Upper lobe of left lung (tissue), 6 donors: ENCODE data around the gene ITGB3. TPM values are rescaled to one million over a fixed set of nuclear protein-coding genes. Genes with fewer than 3 reads are reported as not detected.

ENCODE experiments used
- ATAC-seq, 2 donors: fragments of 200-7000 bp; cut with Tn5 transposase; one replicate each; pipeline ENCODE4 v1.9.1; 2022; ENCODE audit warnings: mild to moderate bottlenecking in 2 of 2, moderate library complexity in 2 of 2; ENCODE audit not compliant: low FRiP score in 2 of 2
- DNase-seq, 2 donors: peaks; one replicate each; pipeline ENCODE4 v3.0.0-alpha.2; 2019 to 2020
- H3K27ac ChIP-seq, 4 donors: fragments of 200-600 bp; sonication (generic); one replicate each; pipeline ENCODE4 v1.5.1; 2016 to 2019
- H3K27me3 ChIP-seq, 4 donors: fragments of 200-600 bp; sonication (generic); one replicate each; pipeline ENCODE4 v1.5.1; 2017 to 2019
- H3K36me3 ChIP-seq, 4 donors: fragments of 200-600 bp; sonication (generic); one replicate each; pipeline ENCODE4 v1.5.1; 2016 to 2019
- H3K4me1 ChIP-seq, 4 donors: fragments of 200-600 bp; sonication (generic); one replicate each; pipeline ENCODE4 v1.5.1; 2018 to 2019
- H3K4me3 ChIP-seq, 4 donors: fragments of 200-600 bp; sonication (generic); one replicate each; pipeline ENCODE4 v1.5.1; 2017 to 2019; ENCODE audit warnings: mild to moderate bottlenecking in 2 of 4, moderate library complexity in 1 of 4
- H3K9me3 ChIP-seq, 4 donors: fragments of 200-600 bp; sonication (generic); one replicate each; pipeline ENCODE4 v1.5.1; 2018 to 2019
- EP300 ChIP-seq, 4 donors: sonication (generic); formaldehyde crosslinking; IDR thresholded peaks; one replicate each; pipeline ENCODE4 v1.5.1; 2017; ENCODE audit warnings: antibody characterized with exemption in 4 of 4, control low read depth in 2 of 4
- POLR2A ChIP-seq, 4 donors: fragments of 450-650 bp; IDR thresholded peaks; one replicate each; pipeline ENCODE4 v1.5.1; 2016 to 2017; ENCODE audit warnings: antibody characterized with exemption in 4 of 4, mild to moderate bottlenecking in 2 of 4
- POLR2AphosphoS5 ChIP-seq, 2 donors: sonication (generic); formaldehyde crosslinking; IDR thresholded peaks; one replicate each; pipeline ENCODE4 v1.5.1; 2017; ENCODE audit warnings: antibody characterized with exemption in 2 of 2
- WGBS, 2 donors: methylation state at CpG; one replicate each; pipeline ENCODE4 v1.1.5; 2017 to 2018; 5-methylcytosine and 5-hydroxymethylcytosine counted together
- total RNA-seq, 6 donors: library from RNA; depleted of rRNA in 4 of 6; stranded (reverse); fragments of >200 nt in 4 of 6; gene quantifications; one replicate each; pipeline versions ENCODE4 v1.1.0 to v1.2.1, GENCODE V29; 2016 to 2021
- TF ChIP-seq, protein P1 (sequence below), 6 experiments: fragments of 450-650 bp in 4 of 6; fragments of 200-600 bp in 2 of 6; sonication (generic) in 2 of 6; IDR thresholded peaks; one replicate each; pipeline ENCODE4 v1.5.1; 2016 to 2019; ENCODE audit warnings: antibody characterized with exemption in 6 of 6
- donor health status: DM: no; HTN: no; CAD: no; lungs with moderate emphysema.
- donor health status: DM: no; HTN: yes; CAD: no; lungs with severe emphysema.

ITGB3 gene
- total RNA-seq, 6 donors from 2014 or later, result 3.4 to 17.8 (median 9.8) TPM

DNA sequence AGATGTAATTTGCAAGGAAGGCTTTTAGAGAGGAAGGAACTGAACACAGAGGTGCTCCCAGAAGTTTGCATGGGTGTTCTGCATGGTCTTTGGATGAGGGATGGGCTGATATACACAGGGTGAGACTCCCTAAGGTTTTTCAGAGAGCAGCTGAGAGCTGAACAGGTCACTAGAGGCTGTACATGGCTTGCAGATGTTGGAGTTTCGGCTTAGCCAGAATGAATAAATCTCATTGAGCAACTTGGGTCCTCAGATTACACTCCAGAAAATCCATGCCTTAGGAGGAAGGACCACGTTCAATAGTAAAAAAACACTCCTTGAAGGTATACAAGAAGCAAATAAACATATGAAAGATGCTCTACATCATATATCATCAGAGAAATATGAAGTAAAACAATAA lies 7.5 kb upstream of the ITGB3 start:
- DNase-seq (no peak), ATAC-seq (no peak)
- Histone ChIP-seq H3K4me1 (peaks cover 0 to under 1% (median 0%) of the 10 kb centered on the region in 4 donors), H3K27ac (no peak overlapping the region), H3K4me3 (no peak overlapping the region), H3K9me3 (no peaks in the 10 kb centered on the region), H3K27me3 (no peaks in the 10 kb centered on the region), H3K36me3 (no peaks in the 10 kb centered on the region)
- TF ChIP-seq POLR2AphosphoS5 (IDR thresholded peaks at IDR 0.05) (no peak), POLR2A (IDR thresholded peaks at IDR 0.05) (no peak), EP300 (IDR thresholded peaks at IDR 0.05) (no peak)
- TF ChIP-seq, protein P1, sequence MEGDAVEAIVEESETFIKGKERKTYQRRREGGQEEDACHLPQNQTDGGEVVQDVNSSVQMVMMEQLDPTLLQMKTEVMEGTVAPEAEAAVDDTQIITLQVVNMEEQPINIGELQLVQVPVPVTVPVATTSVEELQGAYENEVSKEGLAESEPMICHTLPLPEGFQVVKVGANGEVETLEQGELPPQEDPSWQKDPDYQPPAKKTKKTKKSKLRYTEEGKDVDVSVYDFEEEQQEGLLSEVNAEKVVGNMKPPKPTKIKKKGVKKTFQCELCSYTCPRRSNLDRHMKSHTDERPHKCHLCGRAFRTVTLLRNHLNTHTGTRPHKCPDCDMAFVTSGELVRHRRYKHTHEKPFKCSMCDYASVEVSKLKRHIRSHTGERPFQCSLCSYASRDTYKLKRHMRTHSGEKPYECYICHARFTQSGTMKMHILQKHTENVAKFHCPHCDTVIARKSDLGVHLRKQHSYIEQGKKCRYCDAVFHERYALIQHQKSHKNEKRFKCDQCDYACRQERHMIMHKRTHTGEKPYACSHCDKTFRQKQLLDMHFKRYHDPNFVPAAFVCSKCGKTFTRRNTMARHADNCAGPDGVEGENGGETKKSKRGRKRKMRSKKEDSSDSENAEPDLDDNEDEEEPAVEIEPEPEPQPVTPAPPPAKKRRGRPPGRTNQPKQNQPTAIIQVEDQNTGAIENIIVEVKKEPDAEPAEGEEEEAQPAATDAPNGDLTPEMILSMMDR (IDR thresholded peaks at IDR 0.05), result no peak
- WGBS, 2 donors, result 72 to 83% methylated on average over 2 of the region's 2 CpGs

DNA sequence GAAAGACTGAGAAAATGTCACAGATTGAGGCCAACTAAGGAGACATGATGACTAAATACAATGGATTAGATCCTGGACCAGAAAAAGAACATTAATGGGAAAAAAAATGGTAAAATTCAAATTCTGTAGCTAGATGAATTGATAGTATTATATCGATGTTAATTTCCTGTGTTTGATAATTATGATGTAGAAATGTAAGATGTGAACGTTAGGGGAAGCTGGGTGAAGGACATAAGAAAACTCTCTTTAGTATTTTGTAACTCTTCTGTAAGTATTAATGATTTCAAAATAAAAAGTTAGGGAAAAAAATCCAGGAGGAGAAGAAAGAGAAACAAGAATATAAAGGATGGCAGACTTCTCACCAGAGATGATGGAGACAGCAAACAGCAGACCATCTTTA lies 2.8 kb upstream of the ITGB3 start:
- H3K4me1 ChIP-seq, result peaks cover 7 to 19% (median 14%) of the 10 kb centered on the region in 4 donors
- H3K36me3 ChIP-seq, result no peaks in the 10 kb centered on the region
- TF ChIP-seq, protein P1 (IDR thresholded peaks at IDR 0.05), result no peak
- TF ChIP-seq EP300 (IDR thresholded peaks at IDR 0.05) (no peak), POLR2AphosphoS5 (IDR thresholded peaks at IDR 0.05) (no peak), POLR2A (IDR thresholded peaks at IDR 0.05) (no peak)
- ATAC-seq (no peak), DNase-seq (no peak)
- no peaks in the 10 kb centered on the region for H3K9me3 ChIP-seq
- 83 to 89% methylated on average over 2 of the region's 2 CpGs for WGBS, 2 donors
- H3K27me3 ChIP-seq, result no peaks in the 10 kb centered on the region
- no peak overlapping the region for H3K4me3 ChIP-seq
- H3K27ac ChIP-seq, result no peak overlapping the region

DNA sequence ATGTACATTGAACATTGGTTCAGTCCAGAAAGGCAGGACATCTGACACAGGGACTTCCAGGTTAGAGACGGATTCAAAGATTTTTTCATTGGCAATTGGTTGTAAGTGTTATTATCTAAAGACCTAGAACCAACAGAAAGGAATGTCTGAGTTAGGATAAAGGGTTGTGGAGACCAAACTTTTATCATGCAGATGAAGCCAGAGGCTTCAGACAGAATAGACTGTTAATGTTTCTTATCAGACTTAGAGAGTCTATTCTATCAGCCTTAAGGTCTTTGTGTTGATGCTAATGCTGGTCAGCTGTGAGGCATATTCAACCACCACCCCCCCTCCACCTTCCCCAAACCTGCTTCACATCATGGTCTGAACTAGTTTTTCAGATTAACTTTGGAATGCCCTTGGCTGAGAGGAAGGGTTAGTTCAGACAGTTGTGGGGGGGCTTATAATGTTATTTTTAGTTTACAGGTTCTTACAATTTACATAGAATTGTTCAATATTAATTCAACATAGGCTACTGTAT lies 2.1 kb upstream of the ITGB3 start:
- Histone ChIP-seq H3K4me1 (peaks cover 7 to 19% (median 14%) of the 10 kb centered on the region in 4 donors), H3K4me3 (no peak overlapping the region), H3K27me3 (no peaks in the 10 kb centered on the region), H3K27ac (no peak overlapping the region), H3K36me3 (no peaks in the 10 kb centered on the region), H3K9me3 (no peaks in the 10 kb centered on the region)
- TF ChIP-seq POLR2AphosphoS5 (IDR thresholded peaks at IDR 0.05) (no peak), POLR2A (IDR thresholded peaks at IDR 0.05) (no peak), EP300 (IDR thresholded peaks at IDR 0.05) (no peak)
- TF ChIP-seq, protein P1 (IDR thresholded peaks at IDR 0.05), result no peak
- ATAC-seq, result no peak
- WGBS, 2 donors, result 94% methylated on average over 1 of the region's 1 CpG
- no peak for DNase-seq

DNA sequence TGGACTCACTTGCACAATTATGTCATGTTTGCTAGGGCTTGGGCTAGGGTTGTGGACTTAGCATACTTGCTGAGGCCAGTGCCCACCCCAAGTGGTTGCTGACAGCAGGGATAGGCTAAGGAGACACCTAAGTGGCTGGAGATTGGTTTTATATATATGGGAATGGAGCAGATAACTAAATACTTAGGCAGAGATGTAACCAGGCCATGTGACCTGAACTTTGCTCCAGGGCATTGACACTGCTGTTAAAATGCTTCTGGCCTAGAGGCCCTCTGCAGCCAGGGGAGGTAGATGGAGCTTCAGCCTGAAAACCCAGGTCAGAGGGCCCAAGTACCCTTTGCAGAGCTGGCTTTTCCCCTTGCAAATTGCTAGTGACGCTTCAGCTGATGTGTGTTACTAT lies 1.4 kb upstream of the ITGB3 start:
- Histone ChIP-seq H3K27ac (no peak overlapping the region), H3K9me3 (no peaks in the 10 kb centered on the region), H3K4me3 (no peak overlapping the region), H3K36me3 (no peaks in the 10 kb centered on the region), H3K4me1 (peaks cover 7 to 19% (median 14%) of the 10 kb centered on the region in 4 donors), H3K27me3 (no peaks in the 10 kb centered on the region)
- WGBS, 2 donors, result 90 to 100% methylated on average over 1 of the region's 1 CpG
- DNase-seq (no peak), ATAC-seq (no peak)
- TF ChIP-seq, protein P1 (IDR thresholded peaks at IDR 0.05), result no peak

DNA sequence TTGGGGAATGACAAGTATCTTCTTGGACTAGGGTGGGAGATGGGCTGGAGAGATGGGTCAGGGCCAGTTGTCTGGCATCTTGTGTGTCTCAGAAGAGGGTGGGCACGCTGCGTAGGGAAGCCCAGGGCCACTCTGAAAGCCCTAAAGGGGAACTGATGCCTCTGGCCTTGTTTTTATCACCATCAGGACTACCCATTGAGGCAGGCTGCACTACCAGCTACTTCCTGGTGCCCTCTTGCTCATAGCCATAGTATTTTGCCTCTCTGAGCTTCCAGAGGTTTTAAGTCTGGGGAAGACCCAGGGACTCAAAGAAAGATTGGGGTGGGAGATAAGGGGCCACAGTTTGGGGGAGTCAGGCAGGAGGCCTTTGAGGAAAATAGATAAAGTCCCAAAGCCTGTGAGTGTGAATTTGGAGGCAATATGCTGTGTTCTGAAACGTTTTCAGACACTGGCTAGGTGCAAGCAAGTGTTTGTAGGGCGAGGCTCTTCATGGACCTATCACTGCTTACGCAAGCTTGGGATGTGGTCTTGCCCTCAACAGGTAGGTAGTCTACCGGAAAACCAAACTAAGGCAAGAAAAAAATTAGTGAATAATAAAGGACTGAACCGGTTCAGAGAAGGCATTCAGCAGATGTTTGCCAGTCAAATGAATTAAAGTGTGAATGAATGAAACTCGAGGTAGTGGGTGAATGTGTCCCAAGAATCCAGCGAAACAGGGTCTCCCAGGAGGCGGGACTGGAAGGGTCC lies 688 bp upstream of the ITGB3 start:
- 75 to 77% methylated on average over 10 of the region's 10 CpGs for WGBS, 2 donors
- ATAC-seq, result no peak
- peak overlapping the region in 2 of 4 donors; percentile 3 to 52 for H3K27ac ChIP-seq

More for the DNA sequence above, 688 bp upstream of the ITGB3 start:
- peaks cover 7 to 19% (median 14%) of the 10 kb centered on the region in 4 donors for H3K4me1 ChIP-seq
- H3K4me3 ChIP-seq, result peak overlapping the region; percentile 28 to 78 (median 66)
- H3K36me3 ChIP-seq, result no peaks in the 10 kb centered on the region
- no peaks in the 10 kb centered on the region for H3K27me3 ChIP-seq
- no peak for TF ChIP-seq POLR2A (IDR thresholded peaks at IDR 0.05)
- TF ChIP-seq EP300 (IDR thresholded peaks at IDR 0.05), result no peak
- no peak for TF ChIP-seq POLR2AphosphoS5 (IDR thresholded peaks at IDR 0.05)
- TF ChIP-seq, protein P1 (IDR thresholded peaks at IDR 0.05), result no peak
- no peak for DNase-seq
- no peaks in the 10 kb centered on the region for H3K9me3 ChIP-seq
